Right lung (tissue), 5 donors: ENCODE results near the gene SUPV3L1. TPM values are rescaled to one million over a fixed set of nuclear protein-coding genes. Genes with fewer than 3 reads are reported as not detected.
"Not testable (repeated sequence)": the region's sequence is repeated elsewhere in the genome, so short reads cannot be mapped to it uniquely, and the experiment has no call there.

Source experiments
- DNase-seq, 2 donors: peaks; one replicate each; pipeline ENCODE4 v3.0.0-alpha.2; 2013
- polyA plus RNA-seq, 5 donors: library from polyadenylated mRNA; unstranded; fragments of 120-200 nt; gene quantifications; one replicate each; pipeline versions ENCODE4 v1.2.1 to v1.2.3, GENCODE V29; 2013; ENCODE audit warnings: inconsistent platforms in 1 of 5, low replicate concordance in 1 of 5; ENCODE audit not compliant: insufficient read length in 5 of 5, insufficient read depth in 1 of 5

Gene SUPV3L1
- polyA plus RNA-seq, 5 donors = 35.1 to 43.3 (median 40.8) TPM

DNA sequence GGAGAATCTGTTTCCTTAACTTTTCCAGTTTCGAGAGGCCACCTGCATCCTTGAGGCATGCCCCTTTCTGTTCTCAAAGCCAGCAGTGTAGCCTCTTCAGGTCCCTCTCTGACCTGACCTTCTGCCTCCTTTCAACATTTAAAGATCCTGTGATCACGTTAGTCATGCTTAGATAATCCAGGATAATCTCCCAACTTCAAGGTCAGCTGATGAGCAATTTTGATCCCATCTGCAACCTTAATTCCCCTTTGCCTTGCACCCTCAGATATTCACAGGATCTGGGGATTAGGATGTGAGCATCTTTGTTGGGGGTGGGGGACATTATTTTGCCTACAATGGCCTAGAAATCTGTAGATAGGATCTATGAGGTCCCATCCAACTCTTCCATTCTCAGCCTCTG is 48.1 kb downstream of the SUPV3L1 start:
- DNase-seq = no peak

DNA sequence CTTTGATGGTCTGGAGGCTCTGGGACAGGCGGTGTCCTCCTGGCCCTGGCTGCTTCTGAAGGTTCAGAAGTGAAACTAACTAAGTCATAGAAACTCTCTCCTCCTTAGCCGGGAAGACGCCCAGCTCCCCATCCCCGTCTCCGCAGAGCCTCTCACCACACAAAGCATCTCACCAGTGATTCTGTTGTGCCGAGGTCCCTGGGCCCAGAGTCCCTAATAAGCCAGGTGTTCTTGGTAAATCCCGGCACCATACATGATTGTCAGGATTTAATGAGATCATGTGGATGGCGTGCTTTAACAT is 49.5 kb downstream of the SUPV3L1 start:
- no peak for DNase-seq

DNA sequence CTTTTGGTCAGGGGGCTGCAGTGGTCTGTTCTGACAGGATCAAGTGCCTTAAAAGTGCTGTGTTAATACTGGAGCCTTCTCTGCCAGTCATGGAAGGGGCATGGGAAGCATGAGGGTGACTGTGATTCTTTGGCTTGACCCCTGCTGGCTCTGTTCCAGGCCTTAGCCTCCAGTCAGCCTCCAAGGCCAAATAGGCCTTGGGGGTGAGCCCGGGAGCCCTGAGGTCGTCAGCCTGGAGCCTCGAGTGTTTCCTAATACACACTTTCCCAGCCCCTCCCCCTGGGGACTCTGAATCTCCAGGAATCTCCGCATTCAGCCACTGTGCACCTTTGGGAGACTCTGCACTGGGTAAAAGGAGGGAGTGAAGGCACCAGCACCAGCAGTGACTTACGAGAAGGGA is 50.1 kb downstream of the SUPV3L1 start:
- no peak for DNase-seq

DNA sequence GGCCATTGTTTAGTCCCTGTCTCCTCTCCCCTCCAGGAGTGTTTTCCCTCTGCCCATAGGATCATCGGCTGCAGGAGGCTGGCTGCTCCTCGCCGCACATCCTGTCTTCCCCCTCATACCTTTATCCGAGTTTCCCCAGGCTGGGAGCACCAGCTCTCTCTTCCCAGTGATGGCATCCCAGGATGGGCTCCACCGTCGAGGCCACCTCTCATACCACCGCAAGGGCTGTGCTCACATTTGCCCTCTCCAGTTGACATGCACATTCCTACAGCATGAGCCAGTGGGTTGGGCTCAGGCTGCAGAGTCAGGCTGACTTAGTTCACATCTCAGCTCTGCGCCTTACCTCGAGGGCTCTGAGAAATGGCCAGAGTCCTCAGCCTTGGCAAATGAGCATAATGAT is 52.2 kb downstream of the SUPV3L1 start:
- no peak for DNase-seq

DNA sequence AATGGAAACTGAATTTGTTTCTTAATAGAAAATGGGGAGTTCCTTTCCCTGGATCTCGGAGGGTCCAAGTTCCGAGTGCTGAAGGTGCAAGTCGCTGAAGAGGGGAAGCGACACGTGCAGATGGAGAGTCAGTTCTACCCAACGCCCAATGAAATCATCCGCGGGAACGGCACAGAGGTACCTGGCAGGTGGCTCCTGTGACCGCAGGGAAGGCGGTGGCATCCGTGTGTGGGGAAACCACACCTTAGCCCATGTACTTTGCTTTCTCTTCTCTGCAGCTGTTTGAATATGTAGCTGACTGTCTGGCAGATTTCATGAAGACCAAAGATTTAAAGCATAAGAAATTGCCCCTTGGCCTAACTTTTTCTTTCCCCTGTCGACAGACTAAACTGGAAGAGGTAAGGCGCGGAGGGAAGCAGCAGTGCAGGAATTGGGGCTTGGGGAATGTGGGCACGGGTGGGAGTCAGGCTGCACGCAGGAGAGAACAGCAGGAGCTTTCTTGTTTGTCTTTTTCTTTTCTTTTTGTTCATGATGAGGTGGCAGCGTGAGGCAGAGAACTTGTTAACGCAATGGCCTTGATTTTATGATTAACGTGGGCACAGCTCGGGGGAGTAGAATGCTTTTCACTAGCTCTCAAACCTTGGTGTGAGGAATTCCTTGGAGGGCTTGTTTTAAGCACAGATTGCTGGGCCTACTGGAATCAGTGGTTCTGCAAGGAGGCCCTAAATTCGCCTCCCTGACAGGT is 52.9 kb downstream of the SUPV3L1 start:
- DNase-seq = no peak

DNA sequence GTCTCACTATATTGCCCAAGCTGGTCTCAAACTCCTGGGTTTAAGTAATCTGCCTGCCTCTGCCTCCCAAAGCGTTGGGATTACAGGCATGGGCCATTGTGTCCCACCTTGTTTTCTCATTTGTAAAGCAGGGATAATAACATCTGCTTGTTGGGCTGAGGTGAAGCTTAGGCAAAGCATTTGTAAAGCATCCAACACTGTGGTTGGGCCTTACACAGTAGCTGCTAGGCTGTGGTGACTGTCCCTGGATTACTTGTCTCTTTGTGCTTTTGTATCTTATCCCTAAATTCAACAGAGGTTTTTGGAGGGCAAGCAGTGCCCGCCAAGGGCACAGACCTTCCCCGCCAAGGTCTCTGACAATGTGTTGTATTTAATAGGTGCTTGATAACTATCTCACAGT is 54.4 kb downstream of the SUPV3L1 start:
- no peak for DNase-seq

DNA sequence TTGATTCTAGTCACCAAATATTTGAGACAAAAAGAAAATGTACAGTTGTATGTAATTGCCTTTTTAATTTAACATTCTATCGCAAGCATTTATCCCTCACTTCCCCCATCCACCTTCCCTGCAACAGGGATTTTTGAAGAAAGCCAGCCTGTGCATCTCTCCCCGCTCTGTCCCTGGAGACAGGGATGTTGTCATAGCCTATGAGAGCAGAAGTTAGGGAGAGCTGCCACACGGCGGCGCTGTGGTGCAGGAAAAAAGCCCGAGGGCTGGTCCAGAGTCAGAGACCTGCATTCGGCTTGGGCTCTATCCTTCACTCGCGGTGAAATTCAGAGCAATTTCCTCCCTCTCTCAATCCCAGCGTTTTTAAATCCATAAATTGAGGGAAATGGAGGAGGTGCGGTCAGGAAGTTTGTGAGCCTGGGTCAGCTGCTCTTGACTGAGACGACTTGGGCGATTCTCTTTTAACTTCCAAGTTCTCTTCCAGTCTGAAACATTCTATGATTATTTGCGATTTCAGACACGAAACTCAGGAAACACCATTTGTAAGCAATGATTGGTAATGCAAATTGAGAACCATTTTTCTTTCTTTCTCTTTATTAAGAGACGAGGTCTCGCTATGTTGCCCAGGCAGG is 57.6 kb downstream of the SUPV3L1 start:
- DNase-seq = peak; percentile 74 to 82

DNA sequence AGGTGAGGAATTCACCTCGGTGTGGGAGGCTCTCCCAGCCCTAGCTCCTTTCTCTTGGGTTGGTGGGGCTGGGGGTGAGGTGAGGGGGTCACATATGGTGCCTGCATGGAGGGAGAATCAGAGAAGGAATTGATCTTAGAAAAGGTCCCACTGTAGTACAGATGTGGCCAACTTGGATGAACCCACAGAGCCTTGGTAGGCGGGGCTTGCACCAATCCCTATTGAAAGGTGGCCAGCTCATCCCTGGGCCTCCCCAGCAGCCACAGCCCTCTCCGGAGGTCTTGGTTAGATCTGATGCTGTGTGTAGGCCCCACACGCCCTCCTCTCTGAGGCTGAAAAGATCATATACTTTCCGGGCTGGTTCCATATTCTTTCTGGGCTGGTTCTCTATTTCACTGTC is 59.1 kb downstream of the SUPV3L1 start:
- DNase-seq = no peak

DNA sequence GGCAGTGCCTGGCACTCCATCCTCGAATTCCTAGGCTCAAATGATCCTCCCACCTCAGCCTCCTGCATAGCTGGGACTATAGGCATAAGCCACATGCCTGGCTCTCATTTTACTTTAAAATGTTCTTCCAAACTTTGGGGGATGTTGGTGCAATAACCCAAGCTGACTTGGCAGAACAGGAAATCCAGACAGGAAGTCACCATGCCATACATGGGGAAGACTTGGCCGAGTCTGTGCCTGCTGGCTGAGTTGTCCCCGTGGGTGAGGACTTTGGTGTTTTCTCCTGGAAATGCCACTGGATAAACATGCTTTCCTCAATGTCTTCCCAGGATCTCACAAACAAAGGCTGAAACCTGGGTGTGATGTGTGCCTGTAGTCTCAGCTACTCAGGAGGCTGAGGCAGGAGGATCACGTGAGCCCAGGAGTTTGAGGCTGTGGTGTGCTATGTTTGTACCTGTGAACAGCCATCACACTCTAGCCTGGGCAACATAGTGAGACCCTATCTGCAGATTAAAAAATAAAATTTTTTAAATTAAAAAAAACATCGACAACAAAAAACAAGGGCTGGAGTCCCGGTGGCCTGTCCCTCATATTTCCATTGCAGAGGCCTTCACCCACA is 59.9 kb downstream of the SUPV3L1 start:
- no peak for DNase-seq

DNA sequence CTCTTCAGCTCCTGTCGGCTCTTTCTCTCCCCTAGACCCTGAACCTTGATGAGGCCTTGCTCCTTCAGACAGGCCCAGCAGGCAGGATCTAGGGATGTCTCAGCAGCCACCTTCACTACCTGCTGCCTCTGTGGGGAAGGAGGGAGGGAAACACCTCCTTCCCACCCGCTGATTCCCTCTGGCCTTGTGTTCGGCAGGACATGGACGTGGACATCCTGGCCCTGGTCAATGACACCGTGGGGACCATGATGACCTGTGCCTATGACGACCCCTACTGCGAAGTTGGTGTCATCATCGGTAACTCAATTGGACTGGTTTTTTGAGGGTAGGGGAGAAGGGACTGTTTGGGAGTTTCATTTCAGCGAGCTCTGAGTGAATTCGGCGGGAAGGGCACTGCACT is 60.4 kb downstream of the SUPV3L1 start:
- DNase-seq = no peak

DNA sequence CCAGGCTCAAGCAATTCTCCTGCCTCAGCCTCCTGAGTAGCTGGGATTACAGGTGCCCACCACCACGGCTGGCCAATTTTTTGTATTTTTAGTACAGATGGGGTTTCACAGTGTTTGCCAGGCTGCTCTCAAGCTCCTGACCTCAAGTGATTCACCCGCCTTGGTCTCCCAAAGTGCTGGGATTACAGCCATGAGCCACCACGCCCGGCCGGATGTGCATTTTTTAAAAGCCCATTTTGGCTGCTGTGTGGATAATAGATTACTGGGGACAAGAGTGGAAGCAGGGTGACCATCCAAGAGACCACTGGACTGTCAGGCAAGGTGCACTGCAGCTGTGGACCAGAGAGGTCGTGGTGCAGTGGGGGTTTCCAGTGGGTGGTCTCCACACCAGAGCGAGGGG is 61.5 kb downstream of the SUPV3L1 start:
- DNase-seq = no peak

DNA sequence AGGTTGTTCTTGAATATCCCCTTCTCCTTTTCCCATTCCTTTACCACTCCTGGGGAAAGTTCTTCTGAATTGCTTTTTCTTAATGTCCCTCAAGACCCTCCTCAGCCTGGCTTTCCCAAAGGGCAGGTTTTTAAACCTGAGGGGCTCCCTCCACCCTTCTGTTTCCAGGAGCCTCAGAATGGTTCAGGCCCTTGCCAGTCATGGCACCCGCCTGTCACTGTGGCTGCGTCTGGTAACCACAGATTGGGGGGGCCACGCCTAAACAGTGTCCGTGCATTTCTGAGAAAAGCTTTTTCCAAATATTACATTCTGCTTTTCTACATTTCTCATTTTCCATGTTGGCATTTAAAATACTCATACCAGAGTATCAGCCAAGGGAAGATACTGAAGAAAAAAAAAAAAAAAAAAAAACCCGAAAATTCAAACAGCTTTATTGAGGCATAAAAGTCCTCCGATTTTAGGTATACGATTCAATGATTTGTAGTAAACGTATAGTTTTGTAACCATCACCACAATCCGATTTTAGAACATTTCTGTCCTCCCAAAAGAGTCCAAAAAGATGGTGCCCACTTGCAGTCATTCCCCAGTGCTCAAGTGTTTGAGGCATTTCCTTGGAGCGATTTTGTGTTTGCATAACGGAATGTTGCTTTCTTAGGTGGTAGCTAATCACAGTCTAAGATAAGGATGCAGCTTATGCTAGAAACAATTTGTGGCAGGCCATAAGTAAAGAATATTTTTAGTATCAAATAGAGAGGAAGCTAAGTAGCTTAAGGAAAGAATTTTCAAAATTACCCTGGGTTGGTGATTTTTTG is 62.2 kb downstream of the SUPV3L1 start:
- no peak for DNase-seq

DNA sequence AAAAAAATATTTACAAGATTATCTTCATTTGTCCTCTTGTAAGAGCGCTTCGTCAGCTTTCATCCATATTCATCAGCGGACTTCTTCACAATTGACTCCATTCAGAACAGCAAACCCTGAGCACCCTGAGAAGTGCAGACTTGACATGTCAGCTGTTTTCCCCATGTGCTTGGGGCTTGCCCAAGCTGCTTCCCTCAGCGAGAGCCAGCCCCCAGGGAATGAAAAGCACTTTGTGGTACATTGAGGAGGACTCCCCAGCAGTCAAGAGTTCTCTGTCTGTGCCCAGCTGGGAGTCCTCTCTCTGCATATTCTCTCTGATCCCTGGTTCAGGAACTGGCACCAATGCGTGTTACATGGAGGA is 62.8 kb downstream of the SUPV3L1 start:
- no peak for DNase-seq

DNA sequence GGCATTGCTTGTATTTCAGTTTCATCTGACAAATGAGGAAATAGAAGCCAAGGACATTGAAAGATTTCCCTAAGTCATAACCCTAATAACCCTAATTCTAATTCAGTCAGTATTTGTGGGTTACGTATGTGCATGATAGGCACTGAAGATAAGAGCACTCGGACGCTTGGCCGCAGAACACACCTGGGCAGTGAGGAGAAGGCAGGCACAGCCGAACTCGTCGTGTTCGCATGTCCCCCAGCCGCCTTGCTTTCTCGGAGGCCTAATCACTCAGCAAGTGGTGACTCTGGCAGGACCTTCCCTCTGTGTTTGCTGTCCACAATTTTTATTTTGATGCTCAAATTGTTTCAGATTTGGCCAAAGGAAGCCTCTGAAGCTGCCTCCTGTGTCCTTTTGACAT is 63.8 kb downstream of the SUPV3L1 start:
- DNase-seq = no peak

DNA sequence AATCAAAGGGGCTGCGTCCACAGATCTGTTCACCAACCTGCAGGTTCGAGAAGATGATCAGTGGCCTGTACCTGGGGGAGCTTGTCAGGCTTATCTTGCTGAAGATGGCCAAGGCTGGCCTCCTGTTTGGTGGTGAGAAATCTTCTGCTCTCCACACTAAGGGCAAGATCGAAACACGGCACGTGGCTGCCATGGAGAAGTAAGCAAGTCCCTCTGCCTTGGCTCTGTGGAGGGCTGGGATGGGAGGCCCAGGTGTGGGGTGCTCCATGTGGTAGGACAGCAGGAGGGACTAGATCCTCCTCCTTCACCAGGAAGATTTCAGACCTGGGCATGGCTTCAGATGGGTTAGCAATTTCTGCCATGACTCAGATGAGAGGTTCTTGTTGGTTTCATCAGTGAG is 66.0 kb downstream of the SUPV3L1 start:
- no peak for DNase-seq

DNA sequence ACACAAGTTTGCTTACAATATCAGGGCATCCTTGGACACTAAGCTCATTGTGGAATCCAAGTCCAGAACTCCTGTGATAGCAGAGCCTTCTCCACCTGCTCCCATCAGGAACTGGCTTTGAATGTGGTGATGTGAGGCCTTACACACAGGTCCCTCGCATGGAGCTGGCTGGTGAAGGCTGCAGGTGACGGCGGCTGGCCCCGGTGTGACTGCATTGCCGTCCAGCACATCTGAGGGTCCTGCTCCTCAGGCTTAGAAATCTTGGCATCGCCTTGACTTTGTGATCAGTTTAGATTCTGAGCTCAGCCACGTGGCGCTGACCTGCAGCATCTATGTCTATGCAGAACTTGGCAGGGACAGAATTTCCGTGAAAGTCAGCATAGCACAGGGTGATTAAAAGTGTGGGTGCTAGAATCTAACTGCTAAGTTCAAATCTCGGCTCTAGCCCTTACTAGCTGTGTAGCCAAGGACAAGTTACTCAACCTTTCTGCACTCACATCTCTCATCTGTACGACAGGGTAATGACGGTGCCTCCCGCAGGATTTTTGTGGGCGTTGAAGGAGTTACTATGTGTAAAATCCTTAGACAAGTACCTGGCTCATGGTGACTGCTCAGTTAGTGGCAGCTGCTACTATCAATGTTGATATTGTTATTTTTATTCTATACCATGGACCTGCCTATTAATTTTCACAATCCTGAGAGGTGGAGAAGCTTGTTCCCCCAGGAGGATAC is 66.7 kb downstream of the SUPV3L1 start:
- no peak for DNase-seq

DNA sequence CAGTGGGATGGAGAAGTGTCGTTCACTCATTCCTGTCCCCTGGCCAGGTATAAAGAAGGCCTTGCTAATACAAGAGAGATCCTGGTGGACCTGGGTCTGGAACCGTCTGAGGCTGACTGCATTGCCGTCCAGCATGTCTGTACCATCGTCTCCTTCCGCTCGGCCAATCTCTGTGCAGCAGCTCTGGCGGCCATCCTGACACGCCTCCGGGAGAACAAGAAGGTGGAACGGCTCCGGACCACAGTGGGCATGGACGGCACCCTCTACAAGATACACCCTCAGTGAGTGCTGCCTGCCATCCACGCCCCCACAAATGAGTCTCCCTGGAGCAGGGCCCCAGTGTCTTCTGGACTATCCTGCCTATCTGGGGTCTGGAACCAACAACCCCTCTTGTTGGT is 67.3 kb downstream of the SUPV3L1 start:
- DNase-seq = no peak

DNA sequence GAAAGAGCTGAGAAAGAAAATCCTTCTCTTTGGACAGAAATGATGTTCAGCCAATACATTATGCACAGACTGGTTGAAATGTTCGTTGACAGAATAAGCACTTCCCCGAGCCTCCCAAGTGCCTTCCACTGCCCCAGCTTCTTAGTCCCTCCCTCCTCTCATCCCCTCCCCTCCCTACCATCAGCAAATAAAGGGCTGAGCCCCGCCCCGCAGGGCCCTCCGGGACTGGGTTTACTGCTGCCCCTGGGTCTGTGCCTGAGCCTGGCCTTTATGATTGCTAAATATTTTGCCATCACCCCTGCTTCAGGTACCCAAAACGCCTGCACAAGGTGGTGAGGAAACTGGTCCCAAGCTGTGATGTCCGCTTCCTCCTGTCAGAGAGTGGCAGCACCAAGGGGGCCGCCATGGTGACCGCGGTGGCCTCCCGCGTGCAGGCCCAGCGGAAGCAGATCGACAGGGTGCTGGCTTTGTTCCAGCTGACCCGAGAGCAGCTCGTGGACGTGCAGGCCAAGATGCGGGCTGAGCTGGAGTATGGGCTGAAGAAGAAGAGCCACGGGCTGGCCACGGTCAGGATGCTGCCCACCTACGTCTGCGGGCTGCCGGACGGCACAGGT is 68.2 kb downstream of the SUPV3L1 start:
- DNase-seq = no peak

DNA sequence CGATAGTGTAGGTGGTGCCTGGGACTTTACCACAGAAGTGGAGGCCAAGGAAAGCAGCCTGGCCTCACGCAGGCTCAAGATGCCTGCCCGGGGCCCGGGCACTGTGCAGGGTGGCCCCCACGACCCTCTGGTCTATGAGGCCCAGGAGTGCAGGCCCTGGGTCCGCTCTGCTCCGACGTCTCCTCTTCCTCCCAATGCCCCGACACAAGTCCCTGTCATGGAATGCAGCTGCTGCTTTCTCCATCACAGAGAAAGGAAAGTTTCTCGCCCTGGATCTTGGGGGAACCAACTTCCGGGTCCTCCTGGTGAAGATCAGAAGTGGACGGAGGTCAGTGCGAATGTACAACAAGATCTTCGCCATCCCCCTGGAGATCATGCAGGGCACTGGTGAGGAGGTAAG is 70.0 kb downstream of the SUPV3L1 start:
- DNase-seq = no peak

DNA sequence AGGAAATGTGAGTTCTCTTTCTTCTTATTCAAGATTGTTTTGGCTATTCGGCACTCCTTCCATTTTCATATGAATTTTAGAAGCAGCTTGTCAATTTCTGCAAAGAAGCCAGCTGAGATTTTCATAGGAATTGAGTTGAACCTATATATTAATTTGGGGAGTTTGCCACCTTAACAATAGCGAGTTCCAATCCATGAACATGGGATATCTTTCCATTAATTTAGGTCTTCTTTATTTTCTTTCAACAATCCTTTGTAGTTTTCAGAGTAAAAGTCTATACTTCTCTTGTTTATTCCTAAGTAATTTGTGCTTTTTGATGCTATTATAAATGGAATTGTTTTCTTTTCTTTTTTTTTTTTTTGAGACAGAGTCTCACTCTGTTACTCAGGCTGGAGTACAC is 71.4 kb downstream of the SUPV3L1 start:
- not testable (repeated sequence) for DNase-seq

DNA sequence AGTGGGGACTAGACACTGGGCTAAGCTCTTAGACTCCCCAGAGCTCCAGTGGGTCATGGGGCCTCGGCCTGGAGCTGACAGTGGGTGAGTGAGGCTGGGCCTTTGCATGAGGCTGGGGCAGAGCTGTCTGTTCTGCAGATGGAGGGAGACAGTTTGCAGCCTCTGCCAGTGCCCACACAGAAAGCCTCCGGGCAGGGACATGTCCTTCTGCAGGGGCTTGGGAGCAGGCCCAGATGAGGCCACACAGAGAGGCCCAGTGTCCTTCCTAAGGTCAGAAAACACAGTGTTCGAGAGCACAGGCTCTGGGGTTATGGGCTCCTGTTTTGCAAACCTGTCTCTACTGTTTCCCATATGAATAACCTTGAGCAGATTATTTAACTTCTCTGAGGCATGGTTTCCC is 73.1 kb downstream of the SUPV3L1 start:
- no peak for DNase-seq

DNA sequence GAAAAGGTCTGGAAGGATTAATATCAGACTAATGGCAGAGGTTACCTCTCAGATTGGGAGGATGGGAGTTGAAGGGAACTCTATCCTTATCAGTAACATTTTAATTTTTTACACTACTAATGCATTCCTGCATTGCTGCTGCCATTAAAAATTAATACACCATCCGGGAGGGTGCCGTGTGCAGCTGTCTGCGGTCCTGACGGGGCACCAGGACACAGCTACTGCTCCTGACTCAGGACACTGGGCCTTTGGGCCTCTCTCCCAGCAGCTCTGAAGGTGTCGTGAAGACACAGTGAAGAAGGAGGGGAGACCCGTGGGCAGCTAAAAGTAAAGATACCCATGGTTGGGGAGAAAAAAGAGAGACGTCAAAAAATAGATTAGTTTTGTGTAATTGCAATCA is 74.8 kb downstream of the SUPV3L1 start:
- DNase-seq = no peak
